ENCODE measurements around the gene U2AF2.

The U2AF2 gene

GRCh38 chr19:55651236-55651635 lies 3.6 kb upstream of the U2AF2 start:
- Mint-ChIP-seq H3K36me3 (peaks cover 9% of the 10 kb centered on the region), H3K27me3 (no peaks in the 10 kb centered on the region), H3K9me3 (no peaks in the 10 kb centered on the region), H3K4me1 (peaks cover 33% of the 10 kb centered on the region), H3K27ac (peak overlapping the region; percentile 89), H3K4me3 (peak overlapping the region; percentile 86)
- DNase-seq (ENCODE audit: low spot score in 2 of 2) (no peak), ATAC-seq (ENCODE audit: low read depth) (no peak)

- Mint-ChIP-seq H3K4me1 (peaks cover 37% of the 10 kb centered on the region), H3K9me3 (no peaks in the 10 kb centered on the region), H3K27me3 (no peaks in the 10 kb centered on the region), H3K27ac (no peak overlapping the region), H3K36me3 (peaks cover 9% of the 10 kb centered on the region), H3K4me3 (no peak overlapping the region)
- ATAC-seq (ENCODE audit: low read depth) (no peak), DNase-seq (ENCODE audit: low spot score in 2 of 2) (no peak)
These were observed 2.3 kb upstream of the U2AF2 start for GRCh38 chr19:55652311-55653128.

GRCh38 chr19:55653651-55654322 lies 1.0 kb upstream of the U2AF2 start:
- DNase-seq (ENCODE audit: low spot score in 2 of 2), result peak; percentile 97 to 99
- H3K27ac Mint-ChIP-seq, result peak overlapping the region; percentile 98
- H3K4me1 Mint-ChIP-seq, result peaks cover 39% of the 10 kb centered on the region
- no peaks in the 10 kb centered on the region for H3K27me3 Mint-ChIP-seq
- ATAC-seq (ENCODE audit: low read depth), result peak; percentile 54
- peaks cover 9% of the 10 kb centered on the region for H3K36me3 Mint-ChIP-seq
- H3K4me3 Mint-ChIP-seq, result peak overlapping the region; percentile 97
- H3K9me3 Mint-ChIP-seq, result no peaks in the 10 kb centered on the region

GRCh38 chr19:55654323-55654867 lies 440 bp upstream of the U2AF2 start:
- peak overlapping the region; percentile 97 for H3K4me3 Mint-ChIP-seq
- DNase-seq (ENCODE audit: low spot score in 2 of 2), result peak in 1 of 2 donors; percentile 98
- ATAC-seq (ENCODE audit: low read depth), result peak; percentile 69
- no peaks in the 10 kb centered on the region for H3K9me3 Mint-ChIP-seq
- H3K4me1 Mint-ChIP-seq, result peaks cover 37% of the 10 kb centered on the region
- no peaks in the 10 kb centered on the region for H3K27me3 Mint-ChIP-seq
- peaks cover 11% of the 10 kb centered on the region for H3K36me3 Mint-ChIP-seq
- H3K27ac Mint-ChIP-seq, result peak overlapping the region; percentile 98

- Mint-ChIP-seq H3K36me3 (peaks cover 15% of the 10 kb centered on the region), H3K27ac (peak overlapping the region; percentile 98), H3K27me3 (no peaks in the 10 kb centered on the region), H3K4me1 (peaks cover 35% of the 10 kb centered on the region), H3K4me3 (peak overlapping the region; percentile 97), H3K9me3 (no peaks in the 10 kb centered on the region)
- DNase-seq (ENCODE audit: low spot score in 2 of 2) (no peak), ATAC-seq (ENCODE audit: low read depth) (no peak)
These were observed 809 bp downstream of the U2AF2 start for GRCh38 chr19:55655648-55656040.

- Mint-ChIP-seq H3K4me1 (peaks cover 33% of the 10 kb centered on the region), H3K36me3 (peaks cover 12% of the 10 kb centered on the region), H3K27ac (peak overlapping the region; percentile 98), H3K9me3 (no peaks in the 10 kb centered on the region), H3K27me3 (no peaks in the 10 kb centered on the region), H3K4me3 (peak overlapping the region; percentile 97)
- DNase-seq (ENCODE audit: low spot score in 2 of 2), result no peak
- ATAC-seq (ENCODE audit: low read depth), result no peak
These were observed 1.7 kb downstream of the U2AF2 start for GRCh38 chr19:55656552-55656951.

- Mint-ChIP-seq H3K36me3 (peaks cover 14% of the 10 kb centered on the region), H3K9me3 (no peaks in the 10 kb centered on the region), H3K27me3 (no peaks in the 10 kb centered on the region), H3K27ac (peak overlapping the region; percentile 98), H3K4me3 (peak overlapping the region; percentile 97), H3K4me1 (peaks cover 36% of the 10 kb centered on the region)
- no peak for ATAC-seq (ENCODE audit: low read depth)
- no peak for DNase-seq (ENCODE audit: low spot score in 2 of 2)
These were observed 2.3 kb downstream of the U2AF2 start for GRCh38 chr19:55656988-55657747.

GRCh38 chr19:55658846-55659459 lies 4.1 kb downstream of the U2AF2 start:
- H3K4me1 Mint-ChIP-seq, result peaks cover 45% of the 10 kb centered on the region
- H3K27ac Mint-ChIP-seq, result peak overlapping the region; percentile 98
- H3K9me3 Mint-ChIP-seq, result no peaks in the 10 kb centered on the region
- peaks cover 27% of the 10 kb centered on the region for H3K36me3 Mint-ChIP-seq
- no peaks in the 10 kb centered on the region for H3K27me3 Mint-ChIP-seq
- DNase-seq (ENCODE audit: low spot score in 2 of 2), result no peak
- no peak for ATAC-seq (ENCODE audit: low read depth)
- peak overlapping the region; percentile 73 for H3K4me3 Mint-ChIP-seq

GRCh38 chr19:55659822-55660221 lies 5.0 kb downstream of the U2AF2 start:
- ATAC-seq (ENCODE audit: low read depth), result no peak
- H3K27ac Mint-ChIP-seq, result peak overlapping the region; percentile 88

GRCh38 chr19:55660404-55660803 lies 5.6 kb downstream of the U2AF2 start:
- peaks cover 45% of the 10 kb centered on the region for H3K4me1 Mint-ChIP-seq
- no peaks in the 10 kb centered on the region for H3K9me3 Mint-ChIP-seq
- ATAC-seq (ENCODE audit: low read depth), result no peak
- no peak for DNase-seq (ENCODE audit: low spot score in 2 of 2)
- H3K36me3 Mint-ChIP-seq, result peaks cover 32% of the 10 kb centered on the region
- no peak overlapping the region for H3K4me3 Mint-ChIP-seq
- no peaks in the 10 kb centered on the region for H3K27me3 Mint-ChIP-seq
- peak overlapping the region; percentile 88 for H3K27ac Mint-ChIP-seq

More at GRCh38 chr19:55659822-55660221, 5.0 kb downstream of the U2AF2 start:
- Mint-ChIP-seq H3K36me3 (peaks cover 32% of the 10 kb centered on the region), H3K9me3 (no peaks in the 10 kb centered on the region), H3K4me1 (peaks cover 45% of the 10 kb centered on the region), H3K27me3 (no peaks in the 10 kb centered on the region), H3K4me3 (peak overlapping the region; percentile 73)
- no peak for DNase-seq (ENCODE audit: low spot score in 2 of 2)

GRCh38 chr19:55660991-55661390 lies 6.2 kb downstream of the U2AF2 start:
- H3K4me1 Mint-ChIP-seq, result peaks cover 40% of the 10 kb centered on the region
- DNase-seq (ENCODE audit: low spot score in 2 of 2) (no peak), ATAC-seq (ENCODE audit: low read depth) (no peak)
- H3K27me3 Mint-ChIP-seq, result no peaks in the 10 kb centered on the region
- H3K36me3 Mint-ChIP-seq, result peaks cover 32% of the 10 kb centered on the region
- no peak overlapping the region for H3K4me3 Mint-ChIP-seq
- H3K27ac Mint-ChIP-seq, result peak overlapping the region; percentile 88
- H3K9me3 Mint-ChIP-seq, result no peaks in the 10 kb centered on the region

- Mint-ChIP-seq H3K9me3 (no peaks in the 10 kb centered on the region), H3K4me1 (peaks cover 40% of the 10 kb centered on the region), H3K4me3 (peak overlapping the region; percentile 2), H3K36me3 (peaks cover 32% of the 10 kb centered on the region), H3K27me3 (no peaks in the 10 kb centered on the region), H3K27ac (peak overlapping the region; percentile 18)
- no peak for DNase-seq (ENCODE audit: low spot score in 2 of 2)
- no peak for ATAC-seq (ENCODE audit: low read depth)
These were observed 7.0 kb downstream of the U2AF2 start for GRCh38 chr19:55661826-55662225.

GRCh38 chr19:55663846-55664536 lies 9.2 kb downstream of the U2AF2 start:
- peaks cover 28% of the 10 kb centered on the region for H3K4me1 Mint-ChIP-seq
- no peak for ATAC-seq (ENCODE audit: low read depth)
- no peak overlapping the region for H3K27ac Mint-ChIP-seq
- H3K9me3 Mint-ChIP-seq, result no peaks in the 10 kb centered on the region
- no peaks in the 10 kb centered on the region for H3K27me3 Mint-ChIP-seq
- H3K36me3 Mint-ChIP-seq, result peaks cover 32% of the 10 kb centered on the region
- DNase-seq (ENCODE audit: low spot score in 2 of 2), result no peak
- H3K4me3 Mint-ChIP-seq, result no peak overlapping the region
